Panc1 (cell line): ENCODE data around the gene TIMP3.

Source experiments
- CTCF ChIP-seq: fragments of 450-650 bp; IDR thresholded peaks from 2 replicates; pipeline ENCODE4 v1.5.1; 2017; ENCODE audit warnings: mild to moderate bottlenecking
- REST ChIP-seq, 2 experiments: IDR thresholded peaks; 2 replicates each; pipeline ENCODE4 v1.6.1; 2011 to 2012; ENCODE audit warnings: low read depth in 2 of 2, control low read depth in 1 of 2, low read length in 1 of 2, mild to moderate bottlenecking in 1 of 2, moderate library complexity in 1 of 2; ENCODE audit not compliant: insufficient read depth in 1 of 2
- SIN3A ChIP-seq: IDR thresholded peaks from 2 replicates; pipeline ENCODE4 v1.6.1; 2012; ENCODE audit warnings: low read depth, mild to moderate bottlenecking, low read length, moderate library complexity, borderline replicate concordance; ENCODE audit not compliant: insufficient read depth

- TF ChIP-seq CTCF (no peak), SIN3A (no peak), REST (IDR thresholded peaks at IDR 0.05; ENCODE audit: insufficient read depth in 1 of 2, low read depth in 2 of 2, low read length in 1 of 2) (no peak)
Measured at GRCh38 chr22:32864596-32864995, 63.1 kb downstream of the TIMP3 start.
